CD8-positive, alpha-beta memory T cell (primary cell): ENCODE results near the gene SPDYE11. TPM values are rescaled to one million over a fixed set of nuclear protein-coding genes. Genes with fewer than 3 reads are reported as not detected.
"Not testable (repeated sequence)": the region's sequence is repeated elsewhere in the genome, so short reads cannot be mapped to it uniquely, and the experiment has no call there.

Experiments
- CTCF ChIA-PET: fragments of 350-600 bp; sonication (Branson Sonifier 250); formaldehyde crosslinking; loops from one replicate; lab custom pipeline; 2021; ENCODE audit warnings: antibody characterized with exemption; lab: Charles Lee
- POLR2A ChIA-PET: fragments of 350-600 bp; sonication (Branson Sonifier 250); formaldehyde crosslinking; loops from one replicate; lab custom pipeline; 2021; ENCODE audit warnings: antibody characterized with exemption; lab: Charles Lee
- DNase-seq, 5 donors: peaks; one replicate each; pipeline versions ENCODE4 v3.0.0 to v3.0.0-alpha.2; 2020 to 2022; ENCODE audit warnings: mixed read lengths in 1 of 5
- H3K27ac ChIP-seq: one replicate; pipeline ENCODE4 v1.7.0; 2013; ENCODE audit warnings: low read depth, mild to moderate bottlenecking, low read length, moderate library complexity
- H3K27me3 ChIP-seq: 2 replicates; pipeline ENCODE4 v1.7.0; 2013; ENCODE audit warnings: low read length, mild to moderate bottlenecking; ENCODE audit not compliant: insufficient read depth, poor library complexity, severe bottlenecking
- H3K36me3 ChIP-seq: 2 replicates; pipeline ENCODE4 v1.7.0; 2013; ENCODE audit warnings: mild to moderate bottlenecking, low read length, moderate library complexity; ENCODE audit not compliant: insufficient read depth
- H3K4me1 ChIP-seq: 2 replicates; pipeline ENCODE4 v1.7.0; 2013; ENCODE audit warnings: mild to moderate bottlenecking, low read length, moderate library complexity; ENCODE audit not compliant: insufficient read depth
- H3K4me3 ChIP-seq: 2 replicates; pipeline ENCODE4 v1.7.0; 2013; ENCODE audit warnings: mild to moderate bottlenecking, low read length
- H3K9me3 ChIP-seq: 2 replicates; pipeline ENCODE4 v1.7.0; 2013; ENCODE audit warnings: mild to moderate bottlenecking, low read length
- H3K27ac Mint-ChIP-seq, 8 donors: one replicate each; pipeline ENCODE4 v1.8.0; 2020 to 2021; ENCODE audit warnings: mixed read lengths in 8 of 8, mild to moderate bottlenecking in 6 of 8, inconsistent platforms in 3 of 8, moderate library complexity in 3 of 8
- H3K27me3 Mint-ChIP-seq, 2 donors: one replicate each; pipeline ENCODE4 v1.8.0; 2020 to 2021; ENCODE audit warnings: mixed read lengths in 2 of 2, mild to moderate bottlenecking in 1 of 2, moderate library complexity in 1 of 2
- H3K36me3 Mint-ChIP-seq, 3 donors: one replicate each; pipeline ENCODE4 v1.8.0; 2020 to 2021; ENCODE audit warnings: mixed read lengths in 3 of 3, inconsistent platforms in 1 of 3, mild to moderate bottlenecking in 1 of 3
- H3K4me1 Mint-ChIP-seq, 3 donors: one replicate each; pipeline ENCODE4 v1.8.0; 2020 to 2021; ENCODE audit warnings: mixed read lengths in 3 of 3, inconsistent platforms in 1 of 3, mild to moderate bottlenecking in 1 of 3
- H3K4me3 Mint-ChIP-seq, 7 donors: one replicate each; pipeline ENCODE4 v1.8.0; 2020 to 2021; ENCODE audit warnings: mixed read lengths in 7 of 7, mild to moderate bottlenecking in 6 of 7, moderate library complexity in 4 of 7, inconsistent platforms in 2 of 7
- H3K9me3 Mint-ChIP-seq, 5 donors: one replicate each; pipeline ENCODE4 v1.8.0; 2020 to 2022; ENCODE audit warnings: mixed read lengths in 5 of 5, mild to moderate bottlenecking in 3 of 5, moderate library complexity in 2 of 5, inconsistent platforms in 1 of 5
- polyA plus RNA-seq: library from polyadenylated mRNA; unstranded; fragments of 300-500 nt; fragmentation: Illumina TruSeq; gene quantifications from one replicate; pipeline ENCODE4 v1.2.3, GENCODE V29; 2021
- total RNA-seq, 2 experiments: library from RNA; stranded (reverse); gene quantifications; one replicate each; pipeline ENCODE4 v1.2.3, GENCODE V29; 2021

SPDYE11 gene
- not detected for total RNA-seq
- 0.16 TPM for polyA plus RNA-seq

GRCh38 chr7:73057811-73058210, at the start of gene SPDYE11:
TSS of gene SPDYE11 (minus strand) at chr7:73057911. CDS start at chr7:73056111, 1,800 bp downstream.
- H3K27me3 ChIP-seq, H3K9me3 ChIP-seq, DNase-seq, H3K4me1 ChIP-seq, H3K36me3 ChIP-seq, POLR2A ChIA-PET, H3K4me3 ChIP-seq, H3K36me3 Mint-ChIP-seq, CTCF ChIA-PET, H3K4me1 Mint-ChIP-seq, H3K27ac Mint-ChIP-seq, H3K9me3 Mint-ChIP-seq, H3K27me3 Mint-ChIP-seq, H3K27ac ChIP-seq, H3K4me3 Mint-ChIP-seq: not testable (repeated sequence)

DNA sequence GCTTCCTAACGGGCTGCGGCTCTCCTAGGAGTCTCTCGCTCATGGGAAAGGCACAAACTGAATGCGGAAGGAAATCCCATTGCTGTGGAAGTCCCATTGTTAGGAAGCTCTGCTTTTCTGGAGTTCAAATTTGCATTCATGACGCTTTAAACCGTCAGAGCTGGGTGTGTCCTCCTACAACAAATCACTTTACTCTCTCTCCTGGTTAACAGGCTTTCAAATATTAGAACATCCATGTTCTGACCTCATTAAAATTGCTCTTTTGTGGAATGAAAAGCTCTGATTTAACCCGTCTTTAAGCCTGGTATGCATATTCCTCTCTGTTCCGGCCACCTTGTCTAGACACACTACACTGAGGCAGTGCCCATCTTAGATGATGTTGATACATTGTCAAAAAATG, 28.2 kb upstream of the SPDYE11 start, which contains the start of gene SPDYE9:
TSS of gene SPDYE9 (minus strand) at position 101 of the 400 bp plus-strand sequence. CDS start 1,800 bp downstream, outside the sequence.
- H3K4me3 Mint-ChIP-seq, H3K27ac ChIP-seq, H3K4me1 ChIP-seq, H3K36me3 ChIP-seq, H3K9me3 ChIP-seq, H3K27me3 ChIP-seq, CTCF ChIA-PET, H3K27ac Mint-ChIP-seq, DNase-seq, H3K9me3 Mint-ChIP-seq, H3K4me1 Mint-ChIP-seq, H3K27me3 Mint-ChIP-seq, POLR2A ChIA-PET, H3K36me3 Mint-ChIP-seq, H3K4me3 ChIP-seq: not testable (repeated sequence)

DNA sequence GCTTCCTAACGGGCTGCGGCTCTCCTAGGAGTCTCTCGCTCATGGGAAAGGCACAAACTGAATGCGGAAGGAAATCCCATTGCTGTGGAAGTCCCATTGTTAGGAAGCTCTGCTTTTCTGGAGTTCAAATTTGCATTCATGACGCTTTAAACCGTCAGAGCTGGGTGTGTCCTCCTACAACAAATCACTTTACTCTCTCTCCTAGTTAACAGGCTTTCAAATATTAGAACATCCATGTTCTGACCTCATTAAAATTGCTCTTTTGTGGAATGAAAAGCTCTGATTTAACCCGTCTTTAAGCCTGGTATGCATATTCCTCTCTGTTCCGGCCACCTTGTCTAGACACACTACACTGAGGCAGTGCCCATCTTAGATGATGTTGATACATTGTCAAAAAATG, 28.0 kb downstream of the SPDYE11 start, which contains the start of gene SPDYE8:
TSS of gene SPDYE8 (minus strand) at position 101 of the 400 bp plus-strand sequence. CDS start 1,800 bp downstream, outside the sequence.
- H3K27me3 Mint-ChIP-seq, H3K9me3 ChIP-seq, H3K36me3 ChIP-seq, CTCF ChIA-PET, H3K9me3 Mint-ChIP-seq, H3K27me3 ChIP-seq, H3K36me3 Mint-ChIP-seq, DNase-seq, H3K27ac ChIP-seq, H3K4me3 ChIP-seq, H3K27ac Mint-ChIP-seq, POLR2A ChIA-PET, H3K4me1 ChIP-seq, H3K4me3 Mint-ChIP-seq, H3K4me1 Mint-ChIP-seq: not testable (repeated sequence)

GRCh38 chr7:73006491-73006890, 51.2 kb downstream of the SPDYE11 start:
- H3K9me3 Mint-ChIP-seq, H3K27me3 ChIP-seq, H3K27ac Mint-ChIP-seq, H3K27ac ChIP-seq, POLR2A ChIA-PET, H3K36me3 Mint-ChIP-seq, H3K9me3 ChIP-seq, CTCF ChIA-PET, H3K4me1 ChIP-seq, H3K27me3 Mint-ChIP-seq, H3K4me3 Mint-ChIP-seq, H3K36me3 ChIP-seq, DNase-seq, H3K4me1 Mint-ChIP-seq, H3K4me3 ChIP-seq: not testable (repeated sequence)

DNA sequence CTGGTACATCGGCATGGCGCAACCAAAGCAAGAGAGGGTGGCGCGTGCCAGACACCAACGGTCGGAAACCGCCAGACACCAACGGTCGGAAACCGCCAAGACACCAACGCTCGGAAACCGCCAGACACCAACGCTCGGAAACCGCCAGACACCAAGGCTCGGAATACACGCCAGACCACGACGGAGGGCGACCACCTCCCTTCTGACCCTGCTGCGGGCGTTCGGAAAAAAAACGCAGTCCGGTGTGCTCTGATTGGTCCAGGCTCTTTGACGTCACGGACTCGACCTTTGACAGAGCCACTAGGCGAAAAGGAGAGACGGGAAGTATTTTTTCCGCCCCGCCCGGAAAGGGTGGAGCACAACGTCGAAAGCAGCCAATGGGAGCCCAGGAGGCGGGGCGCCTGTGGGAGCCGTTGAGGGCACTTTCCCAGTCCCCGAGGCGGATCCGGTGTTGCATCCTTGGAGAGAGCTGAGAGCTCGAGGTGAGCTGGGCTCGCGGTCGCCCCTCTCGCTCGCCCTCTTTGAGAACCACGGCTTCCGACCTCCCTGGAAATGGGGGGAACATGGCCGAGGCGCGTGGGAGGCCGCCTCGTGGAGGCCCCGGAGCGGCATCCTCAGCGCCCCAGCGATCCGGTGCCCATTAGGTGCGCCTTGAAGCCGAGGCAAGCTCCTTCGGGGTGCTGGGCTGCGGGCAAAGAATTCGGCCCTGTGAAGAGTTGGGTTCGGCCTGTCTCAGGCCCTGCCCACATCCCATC, 51.8 kb downstream of the SPDYE11 start:
- H3K36me3 ChIP-seq, H3K9me3 ChIP-seq, H3K27me3 ChIP-seq, CTCF ChIA-PET, H3K9me3 Mint-ChIP-seq, H3K27me3 Mint-ChIP-seq, POLR2A ChIA-PET, H3K4me1 ChIP-seq, H3K36me3 Mint-ChIP-seq, H3K4me1 Mint-ChIP-seq: not testable (repeated sequence)
- H3K27ac Mint-ChIP-seq, result peak overlapping the region; percentile 96 to 100 (median 99)
- H3K4me3 ChIP-seq, result peak overlapping the region; percentile 47
- H3K27ac ChIP-seq, result peak overlapping the region; percentile 69
- peak overlapping the region; percentile 94 to 98 (median 97) for H3K4me3 Mint-ChIP-seq
- peak; percentile 84 to 94 (median 94) for DNase-seq

GRCh38 chr7:73005356-73005692, 52.4 kb downstream of the SPDYE11 start:
- H3K9me3 ChIP-seq, H3K4me1 Mint-ChIP-seq, H3K27me3 Mint-ChIP-seq: not testable (repeated sequence)

DNA sequence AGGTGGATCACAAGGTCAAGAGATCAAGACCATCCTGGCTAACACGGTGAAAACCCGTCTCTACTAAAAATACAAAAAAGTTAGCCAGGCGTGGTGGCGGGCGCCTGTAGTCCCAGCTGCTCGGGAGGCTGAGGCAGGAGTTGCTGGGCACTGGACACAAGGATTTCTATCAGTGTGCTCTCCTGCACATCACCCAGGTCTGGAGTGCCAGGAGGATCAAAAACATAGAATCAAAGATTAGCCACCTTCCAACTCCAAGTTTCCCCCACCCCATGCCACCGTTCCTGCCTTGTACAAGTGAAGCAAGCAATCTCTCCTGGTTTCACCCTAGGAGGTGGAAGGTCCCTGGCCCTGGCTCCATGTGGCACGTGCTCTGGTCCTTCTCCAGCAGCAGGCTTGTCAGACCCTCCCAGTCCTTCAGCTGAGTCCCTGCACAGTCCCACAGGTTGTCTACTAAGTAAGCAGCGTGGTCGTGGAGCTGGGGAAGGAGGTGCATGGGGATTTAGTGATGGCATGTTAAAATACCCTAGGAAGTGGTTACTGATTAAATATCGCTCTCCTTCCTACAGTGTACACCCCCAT, 59.7 kb downstream of the SPDYE11 start:
- H3K4me1 Mint-ChIP-seq, H3K36me3 ChIP-seq, H3K36me3 Mint-ChIP-seq, CTCF ChIA-PET, H3K27me3 Mint-ChIP-seq, H3K9me3 ChIP-seq, H3K27ac Mint-ChIP-seq, H3K27ac ChIP-seq, POLR2A ChIA-PET, H3K4me3 Mint-ChIP-seq, H3K4me3 ChIP-seq, H3K27me3 ChIP-seq, H3K9me3 Mint-ChIP-seq, DNase-seq, H3K4me1 ChIP-seq: not testable (repeated sequence)

More at GRCh38 chr7:73005356-73005692, 52.4 kb downstream of the SPDYE11 start:
- H3K4me3 ChIP-seq, result peak overlapping the region; percentile 47
- H3K27me3 ChIP-seq, POLR2A ChIA-PET, H3K36me3 Mint-ChIP-seq, H3K36me3 ChIP-seq, H3K9me3 Mint-ChIP-seq, CTCF ChIA-PET, H3K4me1 ChIP-seq: not testable (repeated sequence)
- H3K27ac Mint-ChIP-seq, result peak overlapping the region; percentile 96 to 100 (median 99)
- DNase-seq, result peak in 3 of 5 donors; percentile 67 to 81 (median 74)
- H3K27ac ChIP-seq, result peak overlapping the region; percentile 69
- peak overlapping the region; percentile 94 to 98 (median 97) for H3K4me3 Mint-ChIP-seq
